Measurements from ENCODE around the gene CEL.

Gene CEL

GRCh38 chr9:133119103-133119845, 57.5 kb downstream of the CEL start:
- no peak for DNase-seq

DNA sequence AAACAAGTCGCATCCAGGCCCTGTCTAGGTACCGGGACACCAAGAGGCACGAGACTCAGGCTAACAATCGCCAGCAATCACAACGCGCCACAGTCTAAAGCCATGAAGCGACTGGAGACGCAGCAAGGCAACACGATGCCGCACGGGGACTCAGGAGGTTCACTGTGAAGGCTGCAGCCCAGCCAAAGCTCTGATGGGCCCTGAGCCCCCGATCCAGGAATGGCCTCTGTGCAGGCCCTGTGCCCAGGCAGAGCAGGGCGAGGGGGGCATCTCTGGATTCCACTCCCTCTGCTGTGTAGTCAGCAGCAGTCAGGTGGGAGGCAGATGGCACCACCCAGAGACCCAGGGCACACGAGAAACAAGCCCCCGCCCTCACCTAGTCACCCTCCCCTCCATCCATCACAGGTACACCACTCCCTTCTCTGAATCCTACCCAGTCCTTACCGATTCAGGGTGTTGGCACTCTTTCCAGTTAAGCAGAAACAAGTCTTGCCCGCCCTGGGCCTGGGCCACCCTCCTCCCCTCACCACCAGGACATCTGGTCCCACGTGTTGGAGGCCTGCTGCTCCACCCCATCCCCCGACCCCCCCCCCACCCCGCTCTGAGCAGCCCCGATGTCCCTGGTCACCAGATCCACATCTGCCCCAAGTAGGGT, 58.2 kb downstream of the CEL start:
- DNase-seq: no peak

- no peak for DNase-seq
Observed at GRCh38 chr9:133120501-133121197, 58.9 kb downstream of the CEL start.

Measured in MV-4-11 (cell line).